GM21367 (cell line): ENCODE measurements around the gene ZNF277.
A peak's percentile ranks its signal among the peaks of the same experiment; 100 is the strongest.

Source experiments
- ATAC-seq: cut with Tn5 transposase; IDR thresholded peaks from one replicate; pipeline ENCODE4 v1.9.1; 2021; ENCODE audit not compliant: unreplicated experiment

The ZNF277 gene

DNA sequence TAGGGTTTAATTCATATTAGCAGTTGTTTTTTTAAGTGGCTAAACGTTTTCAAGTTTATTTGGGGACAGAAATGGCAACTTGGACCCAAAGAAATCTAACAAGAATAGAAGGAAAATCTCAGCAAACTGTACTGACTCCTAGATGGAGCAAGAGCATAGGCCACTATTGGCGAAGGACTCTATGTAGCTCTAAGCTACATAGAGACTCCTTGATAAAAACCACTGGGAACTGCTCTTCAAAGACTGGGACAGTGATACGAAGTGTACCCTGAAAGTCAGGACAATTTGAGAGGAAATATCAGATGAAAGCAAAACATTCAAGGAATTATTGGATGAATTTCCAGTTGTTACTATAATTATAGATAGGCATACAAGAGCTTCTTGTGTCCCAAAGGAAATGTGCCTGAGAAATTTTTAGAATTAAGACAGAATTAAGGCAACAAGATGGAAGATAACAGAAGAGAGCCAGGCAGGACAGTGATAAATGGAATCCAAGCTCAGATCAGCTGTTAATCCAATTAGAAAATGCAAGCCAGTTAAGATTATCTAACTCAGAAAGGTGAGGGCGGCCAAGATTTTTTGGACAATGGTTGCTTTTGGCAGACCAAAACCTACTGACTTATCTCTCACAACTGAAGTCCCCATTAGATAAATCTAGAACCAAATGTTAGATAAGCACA, 140.0 kb downstream of the ZNF277 start:
- no peak for ATAC-seq

GRCh38 chr7:112347088-112347487, 140.6 kb downstream of the ZNF277 start:
- ATAC-seq = no peak

GRCh38 chr7:112350585-112350984, 144.1 kb downstream of the ZNF277 start:
- no peak for ATAC-seq

GRCh38 chr7:112356596-112356995, 150.1 kb downstream of the ZNF277 start:
- no peak for ATAC-seq

DNA sequence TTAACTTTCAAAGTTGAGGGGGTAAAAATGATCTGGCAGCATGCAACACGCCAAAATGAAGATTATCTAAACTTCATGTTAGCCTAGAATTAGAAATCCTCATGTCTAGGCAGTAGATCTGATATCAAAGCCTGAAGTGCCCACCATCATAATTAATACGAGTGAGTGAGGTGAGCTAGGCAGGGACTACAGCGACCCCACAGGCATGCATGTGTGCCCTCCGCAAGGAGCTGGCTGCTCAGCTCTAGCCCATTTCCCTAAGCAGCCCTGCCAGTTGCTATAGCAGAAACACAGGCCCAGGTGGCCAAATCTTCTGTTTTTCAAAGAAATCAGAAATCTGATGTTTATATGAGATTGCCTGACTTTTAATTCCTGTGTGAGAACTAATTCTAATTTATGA, 150.6 kb downstream of the ZNF277 start:
- no peak for ATAC-seq

- ATAC-seq = no peak
Observed at GRCh38 chr7:112358513-112358912, 152.0 kb downstream of the ZNF277 start.

DNA sequence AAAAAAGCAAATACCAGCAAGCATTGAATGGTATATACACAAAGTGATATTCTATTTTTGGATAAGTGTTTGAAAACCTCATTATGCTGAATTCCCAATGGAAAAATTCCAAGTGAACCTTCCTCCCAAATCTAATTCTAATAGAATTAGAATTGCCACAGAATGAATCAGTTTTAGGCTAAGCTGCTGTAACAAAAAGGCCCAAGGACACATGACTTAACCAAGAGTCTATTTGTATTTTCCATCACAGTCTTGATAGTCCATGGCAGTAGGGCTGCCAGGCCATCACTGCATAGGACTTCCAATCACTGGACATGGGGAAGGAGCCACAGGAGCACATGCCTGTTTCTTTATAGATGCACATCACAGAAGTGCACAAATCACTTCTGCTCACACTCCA, 152.6 kb downstream of the ZNF277 start:
- ATAC-seq = no peak

DNA sequence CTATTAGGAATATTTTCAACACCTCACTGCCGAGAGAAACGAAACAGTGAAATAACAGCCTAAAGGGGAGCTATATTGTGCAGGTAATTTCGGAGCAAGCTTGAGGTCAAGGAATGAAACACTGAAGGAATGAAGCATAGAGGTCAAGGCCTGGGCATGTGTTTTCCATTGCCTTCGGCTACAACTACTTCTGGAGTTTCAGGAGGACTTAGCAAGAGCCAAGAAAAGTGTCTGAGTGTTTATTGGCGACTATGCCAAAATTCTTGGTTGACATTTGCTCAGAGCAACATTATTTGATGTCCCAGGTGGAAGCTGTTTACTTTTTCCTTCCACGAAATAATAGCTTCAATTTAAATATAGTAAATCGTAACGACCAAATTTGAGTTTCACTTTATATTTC, 154.2 kb downstream of the ZNF277 start:
- ATAC-seq = no peak

DNA sequence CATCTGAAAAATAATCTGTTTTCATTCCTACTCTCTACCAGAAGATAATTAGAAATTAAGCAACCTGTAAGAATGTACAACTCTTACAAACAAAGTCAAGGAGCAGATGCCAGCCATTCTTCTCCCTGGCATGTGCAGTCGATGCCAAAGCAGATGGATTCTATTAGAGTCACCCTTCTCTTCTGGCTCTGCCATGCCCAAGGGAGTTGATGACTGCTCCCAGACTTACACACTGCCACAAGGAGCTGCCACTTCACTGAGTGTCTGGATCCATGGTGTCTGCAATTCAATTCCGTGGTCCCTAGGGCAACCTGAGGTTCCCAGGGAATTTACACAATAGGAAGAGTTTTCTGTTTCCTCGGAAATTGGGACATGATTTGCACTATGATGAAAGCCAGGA, 154.7 kb downstream of the ZNF277 start:
- no peak for ATAC-seq

DNA sequence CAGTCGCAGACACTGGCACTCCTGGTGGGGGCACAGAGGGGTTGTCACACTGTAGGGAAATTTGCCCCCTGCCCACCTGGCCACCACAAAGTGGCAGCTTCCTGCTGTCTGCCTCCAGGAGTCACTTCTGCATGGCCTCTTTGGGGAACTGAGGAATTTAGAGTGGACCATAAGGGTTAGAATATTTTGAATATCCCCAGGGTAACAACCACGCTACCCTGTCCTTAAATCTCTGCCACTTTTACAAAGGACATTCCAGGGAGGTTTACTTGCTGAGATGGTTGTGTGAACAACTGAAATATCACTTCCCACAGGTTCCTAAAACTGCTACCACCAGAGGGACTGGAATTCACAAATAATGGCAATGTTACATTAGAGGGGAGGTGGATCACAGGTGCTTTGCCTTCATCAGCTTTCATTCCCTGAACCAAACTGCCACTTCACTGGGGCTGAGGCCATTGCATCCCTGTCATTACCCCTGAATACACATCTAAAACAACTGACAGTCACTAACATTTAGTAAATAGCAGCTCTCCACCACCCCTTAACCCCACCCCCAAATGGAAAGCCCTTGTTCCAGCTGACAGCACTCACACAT, 155.7 kb downstream of the ZNF277 start:
- ATAC-seq = no peak

DNA sequence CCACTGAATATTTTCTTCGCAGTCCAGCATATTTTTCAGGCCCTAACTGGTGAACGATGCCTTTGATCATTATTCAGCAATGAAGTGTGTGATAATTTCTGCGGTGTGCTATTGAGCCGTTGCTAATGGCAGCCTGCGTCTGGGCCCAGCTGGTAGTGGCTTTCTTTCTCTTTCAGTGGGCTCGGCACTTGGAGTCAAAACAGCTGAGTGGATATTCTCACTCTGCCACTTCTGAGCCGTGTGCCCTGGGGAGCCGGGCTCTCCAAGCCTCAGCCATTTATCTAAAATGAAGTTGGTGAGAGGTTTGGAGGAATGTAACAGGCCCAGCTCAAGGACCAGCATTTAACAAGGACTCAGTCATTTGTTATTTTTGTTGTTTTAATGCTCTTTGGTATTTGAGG, 156.2 kb downstream of the ZNF277 start:
- no peak for ATAC-seq

GRCh38 chr7:112364388-112364787, 157.9 kb downstream of the ZNF277 start:
- ATAC-seq = no peak

- ATAC-seq = no peak
Observed at GRCh38 chr7:112365551-112365950, 159.1 kb downstream of the ZNF277 start.

- no peak for ATAC-seq
Observed at GRCh38 chr7:112366886-112367285, 160.4 kb downstream of the ZNF277 start.

DNA sequence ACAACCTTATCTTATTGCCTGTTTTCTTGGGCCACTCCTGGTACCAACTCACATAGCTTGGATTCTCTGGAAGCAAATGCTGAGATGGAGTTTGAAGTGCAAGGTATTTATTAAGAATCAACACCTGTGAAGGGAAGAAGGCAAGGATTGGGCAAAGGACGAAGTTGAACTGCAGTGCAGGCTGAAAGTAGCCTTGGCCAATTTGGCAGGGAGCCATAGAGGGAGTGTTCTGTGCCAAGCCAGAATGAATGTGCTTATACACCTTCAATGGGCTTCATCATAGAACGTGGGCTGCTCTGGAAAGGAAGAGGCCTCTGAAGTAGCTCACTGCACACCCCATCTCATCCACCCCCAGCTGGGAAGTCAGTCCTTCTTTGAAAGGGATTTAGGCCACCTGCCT, 163.9 kb downstream of the ZNF277 start:
- ATAC-seq = no peak

- ATAC-seq = no peak
Observed at GRCh38 chr7:112371701-112372100, 165.2 kb downstream of the ZNF277 start.

- no peak for ATAC-seq
Observed at GRCh38 chr7:112372101-112372500, 165.6 kb downstream of the ZNF277 start.

DNA sequence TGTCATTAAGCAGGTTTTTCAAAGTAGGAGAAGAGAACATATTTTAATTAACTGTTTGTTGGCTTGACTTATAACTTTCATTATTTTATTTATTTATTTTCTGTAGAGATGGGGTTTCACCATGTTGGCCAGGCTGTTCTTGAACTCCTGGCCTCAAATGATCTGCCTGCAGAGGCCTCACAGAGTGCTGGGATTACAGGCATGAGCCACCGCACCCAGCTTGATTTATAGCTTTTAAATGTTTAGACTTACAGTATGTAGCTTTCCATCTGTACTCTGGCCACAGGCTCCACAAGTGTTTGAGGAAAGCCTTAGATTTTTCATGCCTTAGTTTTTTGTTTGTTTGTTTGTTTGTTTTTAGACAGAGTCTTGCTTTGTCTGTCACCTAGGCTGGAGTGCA, 171.1 kb downstream of the ZNF277 start:
- no peak for ATAC-seq

DNA sequence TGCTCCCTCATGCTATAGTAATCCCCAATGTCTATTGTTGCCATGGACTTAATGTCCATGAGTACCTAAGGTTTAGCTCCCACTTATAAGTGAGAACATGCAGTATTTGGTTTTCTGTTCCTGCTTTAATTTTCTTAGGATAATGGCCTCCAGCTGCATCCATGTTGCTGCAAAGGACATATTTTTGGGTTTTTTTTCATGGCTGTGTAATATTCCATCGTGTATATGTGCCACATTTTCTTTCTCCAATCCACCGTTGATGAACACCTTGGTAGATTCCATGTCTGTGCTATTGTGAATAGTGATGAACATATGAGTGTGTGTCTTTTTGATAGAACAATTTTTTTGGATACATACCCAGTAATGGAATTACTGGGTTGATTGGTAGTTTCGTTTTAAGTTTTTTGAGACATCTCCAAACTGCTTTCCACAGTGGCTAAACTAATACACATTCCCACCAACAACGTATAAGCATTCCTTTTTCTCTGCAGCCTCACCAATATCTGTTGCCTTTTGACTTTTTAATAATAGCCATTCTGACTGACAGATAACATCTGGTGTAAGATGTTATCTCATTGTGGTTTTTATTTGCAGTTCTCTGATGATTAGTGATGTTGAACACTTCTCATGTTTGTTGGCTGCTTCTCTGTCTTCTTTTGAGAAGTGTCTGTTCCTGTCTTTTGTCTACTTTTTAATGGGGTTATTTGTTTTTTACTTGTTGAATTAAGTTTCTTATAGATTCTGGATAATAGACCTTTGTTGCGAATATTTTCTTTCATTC, 175.0 kb downstream of the ZNF277 start:
- ATAC-seq = no peak

DNA sequence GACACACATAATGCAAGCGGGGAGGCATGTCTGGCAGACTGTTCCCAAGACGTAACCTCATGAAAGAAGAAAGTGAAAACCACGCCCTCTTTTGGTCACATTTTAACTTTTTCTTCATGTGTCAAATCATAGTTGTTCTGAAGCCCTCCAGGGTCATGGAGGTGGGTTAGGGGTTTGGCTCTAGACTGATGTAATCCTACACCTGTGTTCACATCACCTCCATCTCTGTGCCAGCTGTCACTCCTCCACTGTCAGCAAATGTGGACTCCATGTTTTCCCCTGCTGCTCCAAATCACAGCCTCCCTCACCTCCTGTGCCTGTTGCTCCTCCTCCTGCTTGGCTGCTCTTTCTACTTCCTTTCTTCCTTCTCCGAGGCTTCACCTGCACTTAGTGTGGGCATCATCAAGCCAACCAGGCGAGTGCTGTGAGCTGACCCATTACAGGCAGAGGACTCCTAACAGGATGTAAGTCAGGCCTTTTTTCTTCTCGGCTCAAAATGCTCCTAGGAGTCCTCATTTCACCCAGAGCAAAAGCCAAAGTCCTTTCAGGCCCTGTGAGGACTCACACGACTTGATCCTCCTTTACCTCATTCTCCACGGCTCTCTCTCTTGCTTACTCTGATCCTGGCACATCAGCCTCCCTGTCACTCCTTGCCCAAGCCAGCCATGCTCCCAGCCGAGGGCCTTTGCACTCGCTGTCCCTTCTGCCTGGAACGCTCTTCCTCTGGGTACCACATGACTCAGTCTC, 177.3 kb downstream of the ZNF277 start:
- ATAC-seq = peak; percentile 62

DNA sequence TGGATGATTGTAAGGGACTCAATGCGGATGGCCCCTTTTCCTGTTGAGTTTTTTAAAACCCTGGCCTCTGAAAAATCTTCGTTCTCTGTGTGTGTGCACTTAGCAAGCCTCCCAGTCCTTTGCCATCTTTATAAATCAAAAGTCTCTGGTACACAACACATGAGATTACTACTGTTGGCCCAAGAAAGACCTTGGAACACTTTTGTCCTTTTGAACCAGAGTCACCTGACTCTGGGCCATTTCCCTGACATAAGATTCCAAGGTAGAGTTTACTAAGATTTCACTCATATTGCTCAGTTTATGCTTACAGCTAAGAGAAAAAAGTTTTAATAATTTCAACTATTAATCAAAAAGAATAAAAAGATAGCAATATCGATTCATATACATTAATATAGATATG, 179.0 kb downstream of the ZNF277 start:
- no peak for ATAC-seq

DNA sequence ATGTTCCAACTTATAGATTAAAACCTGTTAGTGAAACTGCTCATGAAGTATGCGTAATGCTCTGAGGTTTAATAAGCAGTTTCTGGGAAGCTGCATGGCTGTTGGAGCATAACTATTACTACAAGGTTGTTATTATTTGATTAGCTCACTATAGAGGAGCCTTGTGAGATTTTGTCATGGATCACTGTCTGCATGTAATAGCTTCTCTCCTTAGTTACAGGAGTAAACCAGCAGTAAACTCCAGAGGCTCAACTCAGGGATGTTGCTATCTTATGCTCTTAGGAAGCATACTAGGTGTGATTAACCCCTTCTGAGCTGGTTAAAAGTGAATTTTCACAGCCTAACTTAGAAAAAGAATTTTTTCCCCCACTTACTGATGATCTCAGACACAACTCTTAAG, 180.1 kb downstream of the ZNF277 start:
- ATAC-seq = no peak
